Mesothelial cell of epicardium (in vitro differentiated cells): Measurements from ENCODE around the gene GULP1. TPM values are rescaled to one million over a fixed set of nuclear protein-coding genes. Genes with fewer than 3 reads are reported as not detected.

ENCODE experiments used
- DNase-seq, 2 experiments: peaks; one replicate each; pipeline ENCODE4 v3.0.0; 2021; ENCODE audit warnings: low spot score in 2 of 2; ENCODE audit not compliant: unreplicated experiment in 2 of 2
- H3K27ac Mint-ChIP-seq: 2 replicates; pipeline ENCODE4 v1.8.0; 2021; ENCODE audit warnings: mixed read lengths
- H3K27me3 Mint-ChIP-seq: 2 replicates; pipeline ENCODE4 v1.8.0; 2021; ENCODE audit warnings: low read depth, mixed read lengths
- H3K36me3 Mint-ChIP-seq: 2 replicates; pipeline ENCODE4 v1.8.0; 2021; ENCODE audit warnings: mixed read lengths
- H3K4me1 Mint-ChIP-seq: 2 replicates; pipeline ENCODE4 v1.8.0; 2021; ENCODE audit warnings: mixed read lengths
- H3K4me3 Mint-ChIP-seq: 2 replicates; pipeline ENCODE4 v1.8.0; 2021; ENCODE audit warnings: mild to moderate bottlenecking, moderate library complexity, mixed read lengths
- H3K9me3 Mint-ChIP-seq: 2 replicates; pipeline ENCODE4 v1.8.0; 2021; ENCODE audit warnings: mixed read lengths
- CTCF ChIP-seq: fragments of 200-600 bp; sonication (generic); IDR thresholded peaks from one replicate; pipeline ENCODE4 v1.5.0; 2021; ENCODE audit warnings: antibody characterized with exemption; ENCODE audit not compliant: unreplicated experiment
- total RNA-seq: library from RNA; stranded (reverse); gene quantifications from 3 replicates; pipeline ENCODE4 v1.2.1, GENCODE V29; 2021

GULP1 gene
- total RNA-seq, 1 donor from 2014 or later, result 58.5 TPM

- Mint-ChIP-seq H3K27ac (peak overlapping the region; percentile 67), H3K27me3 (no peaks in the 10 kb centered on the region), H3K4me3 (no peak overlapping the region), H3K4me1 (peaks cover 9% of the 10 kb centered on the region), H3K9me3 (peaks cover 44% of the 10 kb centered on the region), H3K36me3 (peaks cover 32% of the 10 kb centered on the region)
- no peak for TF ChIP-seq CTCF
- DNase-seq, result no peak
These were observed 175.1 kb downstream of the GULP1 start for GRCh38 chr2:188466761-188467160.

- Mint-ChIP-seq H3K4me3 (no peak overlapping the region), H3K27ac (no peak overlapping the region), H3K27me3 (no peaks in the 10 kb centered on the region), H3K9me3 (peaks cover 32% of the 10 kb centered on the region), H3K4me1 (peaks cover 20% of the 10 kb centered on the region), H3K36me3 (peaks cover 24% of the 10 kb centered on the region)
- DNase-seq, result no peak
- TF ChIP-seq CTCF, result no peak
These were observed 179.5 kb downstream of the GULP1 start for GRCh38 chr2:188471166-188471565.

GRCh38 chr2:188473306-188473705 lies 181.6 kb downstream of the GULP1 start:
- no peak for TF ChIP-seq CTCF
- H3K4me3 Mint-ChIP-seq, result no peak overlapping the region
- H3K27me3 Mint-ChIP-seq, result no peaks in the 10 kb centered on the region
- H3K9me3 Mint-ChIP-seq, result peaks cover 32% of the 10 kb centered on the region
- peaks cover 24% of the 10 kb centered on the region for H3K36me3 Mint-ChIP-seq
- no peak for DNase-seq
- H3K27ac Mint-ChIP-seq, result no peak overlapping the region
- H3K4me1 Mint-ChIP-seq, result peaks cover 18% of the 10 kb centered on the region

- Mint-ChIP-seq H3K27ac (peak overlapping the region; percentile 58), H3K4me1 (peaks cover 18% of the 10 kb centered on the region), H3K27me3 (no peaks in the 10 kb centered on the region)
These were observed 182.6 kb downstream of the GULP1 start for GRCh38 chr2:188474316-188474715.

GRCh38 chr2:188475945-188476344 lies 184.3 kb downstream of the GULP1 start:
- H3K27me3 Mint-ChIP-seq, result no peaks in the 10 kb centered on the region
- no peak for DNase-seq
- H3K36me3 Mint-ChIP-seq, result peaks cover 12% of the 10 kb centered on the region
- TF ChIP-seq CTCF, result no peak
- peaks cover 18% of the 10 kb centered on the region for H3K4me1 Mint-ChIP-seq
- H3K27ac Mint-ChIP-seq, result peak overlapping the region; percentile 85
- peaks cover 15% of the 10 kb centered on the region for H3K9me3 Mint-ChIP-seq
- no peak overlapping the region for H3K4me3 Mint-ChIP-seq

More at GRCh38 chr2:188474316-188474715, 182.6 kb downstream of the GULP1 start:
- DNase-seq, result no peak
- Mint-ChIP-seq H3K4me3 (no peak overlapping the region), H3K36me3 (peaks cover 24% of the 10 kb centered on the region), H3K9me3 (peaks cover 31% of the 10 kb centered on the region)
- TF ChIP-seq CTCF, result no peak

- peaks cover 18% of the 10 kb centered on the region for H3K4me1 Mint-ChIP-seq
- no peaks in the 10 kb centered on the region for H3K9me3 Mint-ChIP-seq
- H3K27me3 Mint-ChIP-seq, result no peaks in the 10 kb centered on the region
- no peak for DNase-seq
- no peak overlapping the region for H3K4me3 Mint-ChIP-seq
- no peaks in the 10 kb centered on the region for H3K36me3 Mint-ChIP-seq
- TF ChIP-seq CTCF, result no peak
- no peak overlapping the region for H3K27ac Mint-ChIP-seq
These were observed 186.0 kb downstream of the GULP1 start for GRCh38 chr2:188477564-188478103.
